Hypothalamus (tissue), 51 donors: Measurements from ENCODE around the gene SLC1A6.
"Not testable (repeated sequence)": the region's sequence is repeated elsewhere in the genome, so short reads cannot be mapped to it uniquely, and the experiment has no call there.

ENCODE experiments used
- DNase-seq, 51 donors: peaks; one replicate each; lab custom pipeline; 2025; lab: John Stamatoyannopoulos, UW

Gene SLC1A6

DNA sequence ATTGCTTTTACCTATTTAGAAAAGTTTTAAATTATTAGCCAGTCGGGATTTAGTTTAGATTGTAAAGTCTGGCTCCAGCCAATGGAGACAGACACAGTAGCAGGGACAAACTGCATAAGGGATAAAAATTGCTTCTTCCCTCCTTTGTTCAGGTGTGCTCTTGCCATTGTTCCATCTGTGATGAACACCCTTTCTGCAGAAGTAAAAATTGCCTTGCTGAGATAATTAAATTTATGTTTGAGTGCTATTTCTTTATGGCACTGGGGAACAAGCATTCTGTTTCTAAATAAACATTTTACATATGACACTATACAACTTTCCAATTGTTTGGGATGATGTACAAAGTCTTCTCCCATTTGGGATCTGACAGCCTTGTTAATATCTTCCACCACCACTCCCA lies 20.4 kb downstream of the SLC1A6 start:
- DNase-seq = no peak

DNA sequence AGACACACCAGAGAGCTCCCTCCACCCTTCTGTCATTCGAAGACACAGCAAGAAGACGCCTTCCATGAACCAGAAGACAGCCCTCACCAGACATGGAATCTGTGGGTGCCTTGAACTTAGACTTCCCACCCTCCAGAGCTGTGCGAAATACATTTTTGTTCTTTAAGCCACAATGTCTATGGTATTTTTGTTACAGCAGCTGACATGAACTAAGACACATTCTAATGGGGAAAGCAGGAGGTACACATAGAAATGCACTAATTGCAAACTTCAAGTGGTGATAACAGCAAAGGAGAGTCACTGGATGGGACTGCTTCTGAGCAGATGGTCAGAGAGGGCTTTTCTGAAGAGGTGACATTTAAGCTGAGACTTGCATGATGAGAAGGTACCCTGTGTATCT lies 22.2 kb downstream of the SLC1A6 start:
- DNase-seq = no peak

DNA sequence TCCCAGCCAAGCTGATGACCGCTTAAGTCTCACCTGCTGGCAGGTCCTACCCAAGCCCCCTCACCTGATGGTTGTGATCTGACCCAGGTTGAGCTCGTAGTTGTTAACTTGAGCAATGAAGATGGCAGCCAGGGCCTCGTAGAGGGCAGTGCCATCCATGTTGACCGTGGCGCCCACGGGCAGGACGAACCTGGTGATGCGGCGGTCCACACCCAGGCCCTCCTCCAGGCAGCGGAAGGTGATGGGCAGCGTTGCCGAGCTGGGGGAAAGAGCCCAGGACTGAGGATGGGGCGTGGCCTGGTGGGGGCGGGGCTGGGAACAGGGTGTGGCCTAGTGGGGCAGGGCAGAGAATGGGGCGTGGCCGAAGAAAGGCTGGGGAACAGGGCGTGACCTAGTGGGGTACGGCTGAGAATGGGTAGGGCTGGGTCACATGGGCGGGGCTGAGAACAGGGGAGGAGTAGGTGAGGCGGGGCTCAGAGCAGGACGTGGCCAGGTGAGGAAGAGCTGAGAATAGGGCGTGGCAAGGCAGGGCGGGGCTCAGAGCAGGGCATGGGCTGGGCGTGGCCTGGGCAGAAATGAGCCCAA lies 25.5 kb downstream of the SLC1A6 start:
- no peak for DNase-seq

DNA sequence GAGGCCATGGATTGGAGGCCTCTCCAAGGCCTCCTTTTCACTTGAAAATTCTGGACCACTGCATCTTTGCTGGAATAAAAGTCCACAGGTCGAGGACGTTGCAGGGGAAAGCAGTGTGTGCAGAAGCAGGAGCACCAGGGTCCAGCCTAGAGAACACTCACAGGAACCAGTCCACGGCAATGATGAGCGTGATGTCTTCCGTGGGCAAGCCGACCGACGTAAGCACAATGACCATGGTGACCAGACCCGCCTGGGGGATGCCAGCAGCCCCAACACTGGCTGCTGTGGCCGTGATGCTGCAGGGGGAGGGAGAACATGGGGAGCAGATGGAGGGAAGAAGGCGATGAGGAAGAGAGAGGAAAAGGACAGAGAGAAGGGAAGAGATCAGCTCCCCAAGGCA lies 26.9 kb downstream of the SLC1A6 start:
- no peak for DNase-seq

DNA sequence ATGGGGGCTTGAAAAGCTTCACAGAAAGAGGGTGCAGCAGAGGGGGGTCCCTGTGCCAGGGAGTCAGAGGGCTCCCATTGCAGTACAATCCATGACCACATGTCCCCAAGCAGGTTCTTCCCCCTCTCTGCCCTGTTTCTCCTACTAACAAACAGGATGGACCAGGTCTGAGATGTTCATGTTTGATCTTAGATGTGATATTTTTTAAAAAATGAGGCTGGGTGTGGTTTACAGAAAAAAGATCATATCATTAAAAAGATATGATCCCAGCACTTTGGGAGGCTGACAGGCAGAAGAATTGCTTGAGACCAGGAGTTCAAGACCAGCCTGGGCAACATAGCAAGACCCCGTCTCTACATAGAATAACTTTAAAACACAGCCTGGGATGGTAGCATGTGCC lies 29.2 kb downstream of the SLC1A6 start:
- DNase-seq = no peak

DNA sequence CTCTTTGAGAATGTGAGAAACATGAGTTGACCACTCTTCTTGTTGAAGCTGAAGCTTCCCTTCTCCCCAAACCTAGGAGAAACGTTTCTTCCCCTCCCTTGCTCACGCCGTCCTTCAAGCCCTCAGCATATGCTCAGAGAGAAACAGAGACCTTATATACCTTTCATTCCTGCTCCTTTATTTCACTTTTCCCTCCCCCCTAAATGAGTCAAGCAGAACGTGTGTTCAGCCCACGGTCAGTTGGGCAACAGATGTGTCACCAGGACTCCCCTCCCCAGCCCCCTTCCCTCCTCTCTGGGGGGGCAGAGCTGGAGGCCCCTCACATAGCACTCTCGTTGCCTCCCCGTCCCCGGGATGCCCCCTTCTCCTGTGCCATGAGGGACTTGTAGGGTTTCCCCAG lies 29.8 kb downstream of the SLC1A6 start:
- DNase-seq = no peak

DNA sequence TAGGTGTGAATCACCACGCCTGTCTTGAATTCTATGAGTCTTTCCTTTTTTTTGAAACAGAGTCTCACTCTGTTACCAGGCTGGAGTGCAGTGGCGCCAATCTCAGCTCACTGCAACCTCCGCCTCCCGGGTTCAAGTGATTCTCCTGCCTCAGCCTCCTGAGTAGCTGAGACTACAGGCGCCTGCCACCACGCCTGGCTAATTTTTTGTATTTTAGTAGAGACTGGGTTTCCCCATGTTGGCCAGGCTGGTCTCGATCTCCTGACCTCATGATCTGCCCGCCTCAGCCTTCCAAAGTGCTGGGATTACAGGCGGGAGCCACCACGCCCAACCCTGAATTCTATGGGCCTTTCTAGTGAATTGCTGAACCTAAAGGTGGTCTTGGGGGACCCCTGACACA lies 30.3 kb downstream of the SLC1A6 start:
- DNase-seq = not testable (repeated sequence)

DNA sequence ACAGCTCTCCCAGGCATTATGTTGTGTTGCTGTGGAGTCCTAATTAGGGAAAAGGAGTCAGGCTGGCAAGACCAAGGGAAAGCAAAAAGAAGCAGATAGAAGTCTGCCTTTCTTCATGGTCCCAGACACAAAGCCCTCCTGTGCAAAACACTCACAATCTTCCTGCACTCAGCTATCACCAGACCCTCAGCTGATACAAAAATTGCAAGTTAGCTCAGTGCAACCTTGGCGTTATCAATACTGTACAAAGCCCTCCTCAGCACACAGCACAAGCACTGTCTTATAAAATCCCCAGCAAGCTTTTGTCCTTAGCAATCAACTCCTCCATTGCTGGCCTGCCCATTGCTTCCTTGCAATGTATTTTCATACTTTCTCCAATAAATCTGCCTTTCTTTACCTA lies 35.2 kb downstream of the SLC1A6 start:
- DNase-seq = no peak

DNA sequence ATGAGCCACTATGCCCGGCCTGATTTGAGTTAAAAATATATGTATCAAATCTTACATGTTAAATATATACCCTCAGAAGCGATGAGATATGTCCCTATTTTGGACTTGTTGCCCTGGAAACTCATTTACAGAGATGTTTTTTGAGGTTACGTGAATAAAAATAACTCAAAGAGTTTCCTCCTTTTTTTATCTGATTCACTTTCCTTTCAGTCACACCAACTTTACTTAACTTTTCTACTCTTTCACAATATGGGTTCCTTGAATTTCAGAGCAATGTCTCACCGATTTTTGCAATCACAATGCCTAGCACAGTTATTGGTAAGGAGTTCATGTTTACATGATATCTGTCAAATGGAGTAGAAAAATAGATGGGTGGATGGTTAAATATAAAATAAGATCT lies 36.1 kb downstream of the SLC1A6 start:
- no peak for DNase-seq

DNA sequence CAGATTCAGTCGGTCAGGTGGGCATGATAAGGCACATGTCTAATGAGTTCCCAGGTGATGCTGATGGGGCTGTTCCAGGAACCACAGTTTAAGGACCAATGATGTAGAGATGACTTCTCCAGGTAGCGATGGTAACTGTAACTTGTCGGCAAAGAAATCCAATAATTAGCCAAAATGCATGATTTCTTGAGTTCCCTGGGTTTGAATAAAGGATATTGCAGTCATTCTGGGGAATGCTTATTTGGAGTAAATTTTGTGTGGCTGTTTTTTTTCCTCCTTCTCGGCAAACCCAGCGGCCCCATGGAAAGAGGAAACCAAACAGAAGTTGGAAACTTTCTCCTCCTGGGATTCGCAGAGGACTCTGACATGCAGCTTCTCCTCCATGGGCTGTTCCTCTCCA lies 38.5 kb downstream of the SLC1A6 start, which contains the start of gene OR7C2:
TSS of gene OR7C2 (plus strand) at position 301 of the 400 bp plus-strand sequence. CDS start at position 301, 0 bp downstream.
- no peak for DNase-seq

DNA sequence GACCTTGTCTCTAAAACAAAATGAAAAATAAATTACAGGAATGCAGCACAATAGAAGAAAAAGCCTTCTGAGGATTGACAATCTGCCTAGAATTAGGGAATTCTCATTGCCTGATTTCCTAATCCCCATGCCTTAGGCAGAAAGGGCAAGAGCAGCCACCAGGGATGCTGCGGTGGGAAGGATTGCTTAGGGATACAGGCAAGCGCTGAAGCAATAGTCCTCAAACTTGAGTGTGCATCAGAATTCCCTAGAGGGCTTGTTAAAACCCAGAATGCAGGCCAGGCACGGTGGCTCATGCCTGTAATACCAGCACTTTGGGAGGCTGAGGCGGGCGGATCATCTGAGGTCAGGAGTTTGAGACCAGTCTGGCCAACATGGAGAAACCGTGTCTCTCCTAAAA lies 39.4 kb downstream of the SLC1A6 start:
- no peak for DNase-seq

DNA sequence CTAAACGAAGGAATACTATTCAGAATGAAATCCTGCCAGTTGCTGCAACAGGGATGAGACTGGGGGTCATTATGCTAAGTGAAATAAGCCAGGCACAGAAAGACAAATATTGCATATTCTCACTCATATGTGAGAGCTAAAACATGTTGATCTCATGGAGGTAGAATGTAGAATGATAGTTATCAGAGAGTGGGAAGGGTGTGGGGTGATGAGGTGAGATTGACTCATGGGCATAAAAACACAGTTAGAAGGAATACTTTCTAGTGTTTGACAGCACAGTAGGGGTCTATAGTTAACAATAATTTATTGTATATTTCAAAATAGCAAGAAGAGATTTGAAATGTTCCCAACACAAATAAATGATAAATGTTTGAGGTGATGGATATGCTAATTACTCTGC lies 46.2 kb downstream of the SLC1A6 start:
- DNase-seq = no peak

DNA sequence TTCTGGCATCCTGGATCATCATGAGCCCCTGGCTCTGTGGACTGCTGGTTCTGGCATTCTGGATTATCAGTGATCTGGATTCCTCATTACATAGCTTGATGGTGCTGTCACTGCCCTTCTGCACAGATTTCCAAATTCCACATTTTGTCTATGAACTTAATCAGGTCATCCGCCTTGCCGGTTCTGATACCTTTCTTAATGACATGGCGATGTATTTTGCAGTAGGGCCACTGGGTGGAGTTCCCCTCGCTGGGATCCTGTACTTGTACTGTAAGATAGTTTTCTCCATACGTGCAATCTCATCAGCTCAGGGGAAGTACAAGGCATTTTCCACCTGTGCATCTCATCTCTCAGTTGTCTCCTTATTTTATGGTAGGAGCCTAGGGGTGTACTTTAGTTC lies 62.8 kb downstream of the SLC1A6 start:
- no peak for DNase-seq

DNA sequence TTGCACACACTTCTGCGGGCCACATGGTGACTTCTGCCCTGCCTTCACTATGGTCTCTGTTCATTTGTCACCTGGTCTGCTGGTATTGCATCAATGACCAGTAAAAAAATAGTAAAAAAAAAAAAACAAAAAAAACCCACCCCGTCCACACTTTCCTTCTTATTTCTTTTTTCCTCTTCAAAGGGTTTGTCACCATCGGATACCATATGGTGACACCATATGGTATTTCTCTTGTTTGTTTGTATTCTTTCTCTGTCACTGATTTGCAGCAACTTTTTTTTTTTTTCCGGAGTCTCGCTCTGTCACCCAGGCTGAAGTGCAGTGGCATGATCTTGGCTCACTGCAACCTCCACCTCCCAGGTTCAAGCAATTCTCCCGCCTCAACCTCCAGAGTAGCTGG lies 64.5 kb downstream of the SLC1A6 start:
- no peak for DNase-seq

DNA sequence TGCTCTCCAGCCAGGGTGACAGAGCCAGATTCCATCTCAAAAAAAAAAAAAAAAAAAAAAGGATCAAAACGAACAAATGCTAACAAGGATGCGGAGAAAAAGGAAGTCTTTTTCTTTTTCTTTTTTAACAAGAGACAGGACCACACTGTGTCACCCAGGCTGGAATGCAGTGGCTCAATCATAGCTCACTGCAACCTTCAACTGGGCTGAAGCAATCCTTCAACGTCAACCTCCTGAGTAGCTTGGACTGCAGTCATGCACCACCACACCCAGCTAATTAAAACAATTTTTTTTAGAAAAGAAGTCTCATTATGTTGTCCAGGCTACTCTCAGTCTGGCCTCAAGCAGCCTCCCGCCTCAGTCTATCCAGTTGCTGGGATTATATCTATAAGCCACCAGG lies 73.0 kb downstream of the SLC1A6 start:
- no peak for DNase-seq

DNA sequence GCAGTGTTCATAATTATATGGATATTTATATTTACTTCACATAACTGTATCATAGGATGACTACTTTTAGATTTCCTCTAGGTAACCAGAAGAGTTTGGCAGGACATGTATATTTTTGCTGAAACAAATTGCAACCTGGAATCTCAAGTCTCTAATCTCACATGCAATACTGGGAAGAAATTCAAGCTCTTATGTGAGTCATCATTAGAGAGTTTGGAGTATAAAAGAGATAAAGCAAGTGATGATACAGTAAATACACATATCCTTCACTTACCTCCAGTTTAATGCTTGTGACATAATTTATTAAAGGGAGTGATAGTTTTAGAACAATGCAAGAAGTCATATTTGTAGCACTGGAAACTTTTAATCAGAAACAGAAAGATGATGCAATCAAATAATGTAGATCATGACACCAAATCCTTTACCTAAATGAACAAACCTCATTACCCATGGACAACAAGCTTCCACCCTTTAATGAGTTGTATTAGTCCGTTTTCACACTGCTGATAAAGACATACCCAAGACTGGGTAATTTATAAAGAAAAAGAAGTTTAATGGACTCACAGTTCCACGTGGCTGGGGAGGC lies 77.9 kb downstream of the SLC1A6 start:
- no peak for DNase-seq
